ENCODE results near the gene C20orf204.

C20orf204 gene

GRCh38 chr20:64035933-64036345 is at the start of gene C20orf204:
Gene C20orf204, plus strand, starts transcription at chr20:64036182. Its CDS starts 142 bp downstream, at chr20:64036324.
- DNase-seq: no peak

- no peak for DNase-seq
These were observed 35.1 kb upstream of the C20orf204 start for GRCh38 chr20:64000906-64001305.

- no peak for DNase-seq
These were observed 34.4 kb upstream of the C20orf204 start for GRCh38 chr20:64001607-64002011.

- no peak for DNase-seq
These were observed 31.8 kb upstream of the C20orf204 start for GRCh38 chr20:64003960-64004725.

GRCh38 chr20:64005394-64005793 is 30.6 kb upstream of the C20orf204 start:
- DNase-seq: no peak

GRCh38 chr20:64006490-64006889 is 29.5 kb upstream of the C20orf204 start:
- DNase-seq: no peak

GRCh38 chr20:64006902-64007301 is 29.1 kb upstream of the C20orf204 start:
- DNase-seq: no peak

GRCh38 chr20:64009811-64010387 is 26.1 kb upstream of the C20orf204 start:
- DNase-seq: no peak

GRCh38 chr20:64010711-64011237 is 25.2 kb upstream of the C20orf204 start:
- DNase-seq: no peak

- peak; percentile 7 for DNase-seq
These were observed 24.6 kb upstream of the C20orf204 start for GRCh38 chr20:64011366-64011779.

GRCh38 chr20:64012385-64013154 is 23.4 kb upstream of the C20orf204 start:
- DNase-seq: peak; percentile 44

- DNase-seq: no peak
These were observed 20.3 kb upstream of the C20orf204 start for GRCh38 chr20:64015635-64016034.

GRCh38 chr20:64021124-64021975 is 14.6 kb upstream of the C20orf204 start:
- DNase-seq: no peak

- DNase-seq: no peak
These were observed 13.2 kb upstream of the C20orf204 start for GRCh38 chr20:64022671-64023360.

GRCh38 chr20:64023361-64024140 is 12.4 kb upstream of the C20orf204 start:
- no peak for DNase-seq

GRCh38 chr20:64024141-64024990 is 11.6 kb upstream of the C20orf204 start:
- DNase-seq: no peak

GRCh38 chr20:64025101-64025825 is 10.7 kb upstream of the C20orf204 start:
- no peak for DNase-seq

GRCh38 chr20:64025826-64026412 is 10.1 kb upstream of the C20orf204 start:
- no peak for DNase-seq

Measured in CD4-positive, alpha-beta T cell treated with Interleukin-10 for 1 hour (primary cell).